Liver (tissue), 9 donors: Measurements from ENCODE around the gene FAM163A. TPM values are rescaled to one million over a fixed set of nuclear protein-coding genes. Genes with fewer than 3 reads are reported as not detected.
"Not testable (repeated sequence)": the region's sequence is repeated elsewhere in the genome, so short reads cannot be mapped to it uniquely, and the experiment has no call there.

Experiments used
- DNase-seq: peaks from one replicate; pipeline ENCODE4 v3.0.0-alpha.2; 2017; ENCODE audit warnings: low spot score
- H3K27ac ChIP-seq, 2 donors: one replicate each; pipeline ENCODE4 v1.7.0; 2013; ENCODE audit warnings: inconsistent platforms in 2 of 2, low read length in 2 of 2, control low read depth in 1 of 2, low read depth in 1 of 2, mild to moderate bottlenecking in 1 of 2
- H3K27me3 ChIP-seq, 4 donors: one replicate each; pipeline versions ENCODE4 v1.6.1 to v1.7.0; 2013; ENCODE audit warnings: low read length in 3 of 4, inconsistent platforms in 1 of 4, mild to moderate bottlenecking in 1 of 4, moderate library complexity in 1 of 4; ENCODE audit not compliant: control insufficient read depth in 4 of 4, insufficient read depth in 4 of 4
- H3K36me3 ChIP-seq, 4 donors: one replicate each; pipeline versions ENCODE4 v1.6.1 to v1.7.0; 2013; ENCODE audit warnings: low read length in 3 of 4, mild to moderate bottlenecking in 3 of 4, low read depth in 1 of 4, moderate library complexity in 1 of 4; ENCODE audit not compliant: control insufficient read depth in 4 of 4, insufficient read depth in 3 of 4
- H3K4me1 ChIP-seq, 4 donors: one replicate each; pipeline versions ENCODE4 v1.6.1 to v1.7.0; 2013; ENCODE audit warnings: low read length in 3 of 4, mild to moderate bottlenecking in 3 of 4, moderate library complexity in 1 of 4; ENCODE audit not compliant: control insufficient read depth in 4 of 4, insufficient read depth in 4 of 4
- H3K4me3 ChIP-seq, 3 donors: one replicate each; pipeline versions ENCODE4 v1.6.1 to v1.7.0; 2013; ENCODE audit warnings: low read length in 3 of 3, control low read depth in 1 of 3, low read depth in 1 of 3, mild to moderate bottlenecking in 1 of 3
- H3K9ac ChIP-seq, 2 donors: one replicate each; pipeline ENCODE4 v1.7.0; 2013; ENCODE audit warnings: low read length in 2 of 2, mild to moderate bottlenecking in 2 of 2, moderate library complexity in 2 of 2, control low read depth in 1 of 2, low read depth in 1 of 2
- H3K9me3 ChIP-seq, 4 donors: one replicate each; pipeline versions ENCODE4 v1.6.1 to v1.7.0; 2013; ENCODE audit warnings: low read length in 3 of 4; ENCODE audit not compliant: control insufficient read depth in 4 of 4
- EGR1 ChIP-seq, 2 donors: IDR thresholded peaks; 2 replicates each; pipeline ENCODE4 v1.6.1; 2016 to 2018; ENCODE audit warnings: antibody characterized with exemption in 2 of 2, low read depth in 2 of 2
- FOXA1 ChIP-seq: IDR thresholded peaks from 2 replicates; pipeline ENCODE4 v1.6.1; 2016; ENCODE audit warnings: antibody characterized with exemption
- JUND ChIP-seq, 2 donors: IDR thresholded peaks; 2 replicates each; pipeline ENCODE4 v1.6.1; 2016; ENCODE audit warnings: antibody characterized with exemption in 2 of 2
- NR2F2 ChIP-seq: IDR thresholded peaks from 2 replicates; pipeline ENCODE4 v1.6.1; 2016; ENCODE audit warnings: antibody characterized with exemption
- RXRA ChIP-seq, 2 donors: IDR thresholded peaks; 2 replicates each; pipeline ENCODE4 v1.6.1; 2017 to 2018; ENCODE audit warnings: antibody characterized with exemption in 2 of 2, mild to moderate bottlenecking in 1 of 2
- SP1 ChIP-seq: IDR thresholded peaks from 2 replicates; pipeline ENCODE4 v1.6.1; 2018; ENCODE audit warnings: antibody characterized with exemption, mild to moderate bottlenecking
- TAF1 ChIP-seq: conservative IDR thresholded peaks from 2 replicates; pipeline ENCODE4 v1.6.1; 2016; ENCODE audit warnings: antibody characterized with exemption, mild to moderate bottlenecking
- YY1 ChIP-seq: IDR thresholded peaks from 2 replicates; pipeline ENCODE4 v1.6.1; 2016; ENCODE audit warnings: antibody characterized with exemption, mild to moderate bottlenecking
- WGBS: extraction: QIAGEN DNeasy Blood & Tissue Kit; methylation state at CpG from one replicate; pipeline ENCODE4 v1.1.7; 2013; 5-methylcytosine and 5-hydroxymethylcytosine counted together
- polyA plus RNA-seq, 2 donors: library from polyadenylated mRNA; stranded (reverse) in 1 of 2; unstranded in 1 of 2; fragments of 200-250 nt in 1 of 2; fragments of >200 nt in 1 of 2; fragmentation: Nextera tagmentation in 1 of 2; extraction: Ambion mirVana in 1 of 2; gene quantifications; one replicate each; pipeline versions ENCODE4 v1.2.1 to v1.2.3, GENCODE V29; 2013 to 2015
- total RNA-seq, 2 donors: library from RNA; depleted of rRNA; stranded (reverse); fragments of >200 nt; gene quantifications; one replicate each; pipeline ENCODE4 v1.2.3, GENCODE V29; 2014
- TF ChIP-seq, protein P1 (sequence below): fragments of 150-350 bp; IDR thresholded peaks from 2 replicates; pipeline ENCODE4 v1.5.1; 2017; ENCODE audit warnings: improper control_type of control experiment, low read depth, low read length; ENCODE audit not compliant: missing input control
- TF ChIP-seq, protein P2 (sequence below): IDR thresholded peaks from 2 replicates; pipeline ENCODE4 v1.6.1; 2016; ENCODE audit warnings: antibody characterized with exemption
- TF ChIP-seq, protein P3 (sequence below): IDR thresholded peaks from 2 replicates; pipeline ENCODE4 v1.6.1; 2016; ENCODE audit warnings: antibody characterized with exemption
- donor health status: healthy.
- donor health status: healthy.
- donor health status: healthy.
- donor health status: healthy.
- donor health status: healthy.

FAM163A gene
- total and polyA plus RNA-seq, 4 donors: 0.07 TPM; not detected in 3

DNA sequence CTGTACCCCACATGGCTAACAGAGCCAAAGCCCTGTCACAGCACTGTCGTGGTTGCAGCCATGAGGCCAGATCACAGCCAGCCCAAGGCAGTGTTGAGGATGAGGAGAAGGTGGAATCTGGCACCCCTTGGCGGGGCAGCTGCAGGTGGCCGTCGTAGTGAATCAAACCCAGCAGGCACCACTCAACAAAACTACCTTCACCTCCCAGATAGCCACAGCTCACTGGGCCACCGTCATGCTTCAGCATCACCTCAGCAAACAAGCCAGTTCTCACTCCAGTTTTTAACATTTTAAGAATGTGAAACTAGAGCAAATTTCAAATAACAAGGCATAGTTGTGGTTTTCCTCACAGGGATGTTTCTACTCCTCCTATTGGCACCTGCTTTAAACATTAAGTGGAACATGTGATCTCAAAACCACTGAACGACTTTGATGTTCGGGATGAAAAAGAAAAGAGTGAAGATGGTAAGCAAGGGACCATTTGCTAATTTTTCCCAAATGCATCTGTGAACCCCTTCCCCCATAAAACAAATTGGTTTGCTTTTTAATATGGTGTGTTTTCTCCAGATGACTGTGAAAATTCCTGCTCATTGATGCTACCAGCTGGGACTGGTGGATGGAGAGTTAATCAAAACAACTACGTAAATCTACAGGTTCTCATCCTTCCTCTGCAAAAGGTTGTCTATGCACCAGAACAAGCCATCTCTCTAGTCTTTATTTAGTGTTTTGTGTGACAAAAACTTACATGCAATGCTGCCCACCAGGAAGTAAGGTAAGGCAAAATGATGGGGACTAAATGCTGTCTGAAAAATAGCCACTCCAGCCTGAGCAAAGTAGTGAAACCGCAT is 89.0 kb downstream of the FAM163A start:
- Histone ChIP-seq H3K27ac (no peak overlapping the region), H3K4me1 (no peaks in the 10 kb centered on the region), H3K36me3 (peaks cover 0 to 4% (median 0%) of the 10 kb centered on the region in 4 donors), H3K9me3 (no peaks in the 10 kb centered on the region), H3K27me3 (no peaks in the 10 kb centered on the region), H3K4me3 (no peak overlapping the region), H3K9ac (no peak overlapping the region)
- 73% methylated on average over 9 of the region's 9 CpGs for WGBS
- TF ChIP-seq RXRA (IDR thresholded peaks at IDR 0.05): no peak
- no peak for TF ChIP-seq YY1
- no peak for DNase-seq

DNA sequence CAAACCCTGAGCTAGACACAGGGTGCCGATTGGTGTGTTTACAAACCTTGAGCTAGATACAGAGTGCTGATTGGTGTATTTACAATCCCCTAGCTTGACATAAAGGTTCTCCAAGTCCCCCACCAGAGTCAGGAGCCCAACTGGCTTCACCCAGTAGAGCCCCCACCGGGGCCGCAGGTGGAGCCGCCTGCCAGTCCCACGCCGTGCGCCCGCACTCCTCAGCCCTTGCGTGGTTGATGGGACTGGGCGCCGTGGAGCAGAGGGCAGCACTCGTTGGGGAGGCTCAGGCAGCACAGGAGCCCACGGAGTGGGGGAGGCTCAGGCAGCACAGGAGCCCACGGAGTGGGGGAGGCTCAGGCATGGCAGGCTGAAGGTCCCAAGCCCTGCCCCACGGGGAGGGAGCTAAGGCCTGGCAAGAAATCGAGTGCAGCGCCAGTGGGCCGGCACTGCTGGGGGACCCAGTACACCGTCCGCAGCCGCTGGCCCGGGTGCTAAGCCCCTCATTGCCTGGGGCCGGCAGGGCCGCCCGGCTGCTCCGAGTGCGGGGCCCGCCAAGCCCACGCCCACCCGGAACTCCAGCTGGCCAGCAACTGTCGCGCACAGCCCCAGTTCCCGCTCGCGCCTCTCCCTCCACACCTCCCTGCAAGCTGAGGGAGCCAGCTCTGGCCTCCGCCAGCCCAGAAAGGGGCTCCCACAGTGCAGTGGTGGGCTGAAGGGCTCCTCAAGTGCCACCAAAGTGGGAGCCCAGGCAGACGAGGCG is 93.8 kb downstream of the FAM163A start:
- 98% methylated on average over 38 of the region's 38 CpGs for WGBS
- not testable (repeated sequence) for H3K4me1 ChIP-seq, H3K27ac ChIP-seq, DNase-seq, H3K27me3 ChIP-seq, H3K4me3 ChIP-seq, H3K9me3 ChIP-seq, H3K9ac ChIP-seq
- peaks cover 0 to 14% (median 7%) of the 10 kb centered on the region in 4 donors for H3K36me3 ChIP-seq

DNA sequence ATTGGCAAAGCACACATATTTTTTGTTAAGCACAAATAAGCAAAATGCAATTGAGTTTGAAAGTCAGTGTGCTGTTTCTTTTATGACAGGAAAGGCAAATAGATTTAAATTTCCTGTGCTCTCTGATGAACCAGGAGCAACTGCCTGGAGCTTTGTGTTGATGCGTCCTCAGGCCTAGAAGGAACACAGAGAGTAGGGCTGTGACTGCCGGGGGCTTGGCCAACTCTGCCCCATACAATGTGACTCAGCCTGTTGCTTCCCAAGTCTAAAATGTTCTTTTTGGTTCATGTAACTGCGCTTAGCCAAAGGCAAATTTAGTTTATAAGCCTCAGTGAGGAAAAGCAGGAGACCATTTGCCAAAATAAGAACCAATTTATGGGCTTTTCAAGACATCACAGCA is 97.0 kb downstream of the FAM163A start:
- 94% methylated on average over 3 of the region's 3 CpGs for WGBS
- Histone ChIP-seq H3K36me3 (peaks cover 0 to 23% (median 10%) of the 10 kb centered on the region in 4 donors), H3K4me1 (no peaks in the 10 kb centered on the region), H3K9ac (no peak overlapping the region), H3K4me3 (no peak overlapping the region), H3K9me3 (no peaks in the 10 kb centered on the region), H3K27me3 (no peaks in the 10 kb centered on the region), H3K27ac (no peak overlapping the region)
- no peak for DNase-seq
- TF ChIP-seq EGR1 (IDR thresholded peaks at IDR 0.05; ENCODE audit: low read depth in 2 of 2) (no peak), JUND (IDR thresholded peaks at IDR 0.05) (no peak), NR2F2 (no peak), TAF1 (no peak), SP1 (no peak), FOXA1 (no peak)
- TF ChIP-seq, protein P1, sequence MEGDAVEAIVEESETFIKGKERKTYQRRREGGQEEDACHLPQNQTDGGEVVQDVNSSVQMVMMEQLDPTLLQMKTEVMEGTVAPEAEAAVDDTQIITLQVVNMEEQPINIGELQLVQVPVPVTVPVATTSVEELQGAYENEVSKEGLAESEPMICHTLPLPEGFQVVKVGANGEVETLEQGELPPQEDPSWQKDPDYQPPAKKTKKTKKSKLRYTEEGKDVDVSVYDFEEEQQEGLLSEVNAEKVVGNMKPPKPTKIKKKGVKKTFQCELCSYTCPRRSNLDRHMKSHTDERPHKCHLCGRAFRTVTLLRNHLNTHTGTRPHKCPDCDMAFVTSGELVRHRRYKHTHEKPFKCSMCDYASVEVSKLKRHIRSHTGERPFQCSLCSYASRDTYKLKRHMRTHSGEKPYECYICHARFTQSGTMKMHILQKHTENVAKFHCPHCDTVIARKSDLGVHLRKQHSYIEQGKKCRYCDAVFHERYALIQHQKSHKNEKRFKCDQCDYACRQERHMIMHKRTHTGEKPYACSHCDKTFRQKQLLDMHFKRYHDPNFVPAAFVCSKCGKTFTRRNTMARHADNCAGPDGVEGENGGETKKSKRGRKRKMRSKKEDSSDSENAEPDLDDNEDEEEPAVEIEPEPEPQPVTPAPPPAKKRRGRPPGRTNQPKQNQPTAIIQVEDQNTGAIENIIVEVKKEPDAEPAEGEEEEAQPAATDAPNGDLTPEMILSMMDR: no peak
- TF ChIP-seq, protein P2, sequence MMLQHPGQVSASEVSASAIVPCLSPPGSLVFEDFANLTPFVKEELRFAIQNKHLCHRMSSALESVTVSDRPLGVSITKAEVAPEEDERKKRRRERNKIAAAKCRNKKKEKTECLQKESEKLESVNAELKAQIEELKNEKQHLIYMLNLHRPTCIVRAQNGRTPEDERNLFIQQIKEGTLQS: no peak
- TF ChIP-seq, protein P3, sequence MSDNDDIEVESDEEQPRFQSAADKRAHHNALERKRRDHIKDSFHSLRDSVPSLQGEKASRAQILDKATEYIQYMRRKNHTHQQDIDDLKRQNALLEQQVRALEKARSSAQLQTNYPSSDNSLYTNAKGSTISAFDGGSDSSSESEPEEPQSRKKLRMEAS: no peak
